Measurements from ENCODE around the gene APMAP.
A peak's percentile ranks its signal among the peaks of the same experiment; 100 is the strongest.

APMAP gene, protein sequence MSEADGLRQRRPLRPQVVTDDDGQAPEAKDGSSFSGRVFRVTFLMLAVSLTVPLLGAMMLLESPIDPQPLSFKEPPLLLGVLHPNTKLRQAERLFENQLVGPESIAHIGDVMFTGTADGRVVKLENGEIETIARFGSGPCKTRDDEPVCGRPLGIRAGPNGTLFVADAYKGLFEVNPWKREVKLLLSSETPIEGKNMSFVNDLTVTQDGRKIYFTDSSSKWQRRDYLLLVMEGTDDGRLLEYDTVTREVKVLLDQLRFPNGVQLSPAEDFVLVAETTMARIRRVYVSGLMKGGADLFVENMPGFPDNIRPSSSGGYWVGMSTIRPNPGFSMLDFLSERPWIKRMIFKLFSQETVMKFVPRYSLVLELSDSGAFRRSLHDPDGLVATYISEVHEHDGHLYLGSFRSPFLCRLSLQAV

DNA sequence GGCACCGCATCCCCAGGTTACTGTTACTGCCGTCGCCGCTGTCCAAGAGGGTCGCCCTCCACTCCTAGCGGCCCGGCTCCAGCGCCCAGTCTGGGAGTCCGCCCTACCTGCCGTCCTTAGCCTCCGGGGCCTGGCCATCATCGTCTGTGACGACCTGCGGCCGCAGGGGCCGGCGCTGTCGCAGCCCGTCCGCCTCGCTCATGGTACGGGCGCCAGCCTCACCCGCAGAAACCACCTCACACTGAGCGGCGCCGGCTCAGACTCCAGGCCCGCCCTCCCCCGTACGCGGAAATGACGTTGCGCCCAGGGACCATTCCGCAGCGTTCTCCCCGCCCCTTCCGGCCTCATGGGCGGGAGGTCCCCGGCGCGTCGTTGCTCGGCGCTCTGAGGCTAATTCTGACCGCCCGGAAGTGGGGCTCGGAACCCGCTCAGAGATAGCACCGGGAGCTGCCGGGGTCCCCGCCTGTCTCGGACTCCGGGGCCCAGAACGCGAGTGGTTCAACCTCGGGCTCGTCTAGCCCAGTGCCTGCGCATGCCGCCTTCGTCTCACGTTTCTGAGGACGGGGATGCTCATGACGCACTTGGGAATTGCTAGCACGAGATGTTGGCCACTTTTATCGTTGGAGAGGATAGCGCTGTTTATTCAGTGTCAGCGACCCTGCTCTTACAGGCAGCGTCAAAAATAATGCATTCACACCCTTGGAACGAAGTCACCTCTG is at the start of gene APMAP:
Gene APMAP (minus strand): TSS at position 265 of the 719 bp plus-strand sequence. CDS start 63 bp downstream, at position 202.
- peak; percentile 94 for DNase-seq

DNA sequence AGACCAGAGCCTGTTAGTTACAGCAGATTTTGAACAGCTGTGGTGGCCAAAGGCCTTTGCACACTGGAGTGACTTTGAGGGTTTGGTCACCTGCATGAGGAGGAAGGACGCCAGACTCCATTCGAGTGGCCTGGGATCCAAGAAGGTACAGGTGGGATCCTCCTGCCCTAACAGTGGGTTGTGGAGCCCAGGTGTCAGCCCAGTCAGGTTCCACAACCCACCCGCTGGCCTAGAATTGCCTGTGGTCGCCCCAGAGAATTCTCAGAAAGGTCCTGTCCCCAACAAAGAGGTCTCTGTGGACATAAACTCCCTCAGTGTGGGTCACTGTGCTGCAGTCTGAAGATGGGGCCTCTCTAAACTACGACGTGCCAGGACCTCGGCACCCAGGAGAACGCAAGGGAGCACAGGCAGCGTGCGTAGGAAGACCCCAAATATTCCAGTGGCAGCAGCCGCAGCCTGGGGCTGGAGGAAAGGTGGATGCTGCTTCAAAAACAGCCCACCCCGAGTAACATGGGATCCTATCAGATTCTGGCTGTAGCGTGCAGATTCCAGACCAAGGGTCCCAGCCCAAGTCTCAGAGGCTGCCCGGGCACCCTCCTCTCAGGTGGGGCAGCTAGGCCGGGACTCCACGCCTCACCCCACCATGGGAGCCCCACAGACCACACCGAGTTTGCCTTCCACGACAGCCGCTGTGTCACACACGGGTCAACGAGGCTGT is 49.4 kb upstream of the APMAP start:
- no peak for DNase-seq

DNA sequence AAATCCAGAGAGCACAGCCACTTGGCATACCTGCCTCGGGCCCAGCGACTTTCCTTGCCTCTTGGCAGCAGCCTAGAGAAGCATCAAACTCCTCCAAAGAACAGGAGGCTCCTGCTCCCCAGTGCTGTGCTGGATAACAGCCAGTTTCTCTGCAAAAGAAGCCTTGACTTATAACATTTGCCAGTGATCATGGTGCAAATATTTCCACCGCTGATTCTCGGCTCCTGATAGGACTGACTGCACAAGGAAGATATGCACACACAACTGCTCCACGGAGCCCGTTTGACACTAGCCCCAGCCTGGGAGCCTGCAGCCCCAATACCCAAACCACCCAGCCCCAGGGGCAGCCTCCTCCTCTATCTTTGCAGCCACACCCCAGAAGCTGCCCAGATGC is 47.9 kb upstream of the APMAP start:
- no peak for DNase-seq

DNA sequence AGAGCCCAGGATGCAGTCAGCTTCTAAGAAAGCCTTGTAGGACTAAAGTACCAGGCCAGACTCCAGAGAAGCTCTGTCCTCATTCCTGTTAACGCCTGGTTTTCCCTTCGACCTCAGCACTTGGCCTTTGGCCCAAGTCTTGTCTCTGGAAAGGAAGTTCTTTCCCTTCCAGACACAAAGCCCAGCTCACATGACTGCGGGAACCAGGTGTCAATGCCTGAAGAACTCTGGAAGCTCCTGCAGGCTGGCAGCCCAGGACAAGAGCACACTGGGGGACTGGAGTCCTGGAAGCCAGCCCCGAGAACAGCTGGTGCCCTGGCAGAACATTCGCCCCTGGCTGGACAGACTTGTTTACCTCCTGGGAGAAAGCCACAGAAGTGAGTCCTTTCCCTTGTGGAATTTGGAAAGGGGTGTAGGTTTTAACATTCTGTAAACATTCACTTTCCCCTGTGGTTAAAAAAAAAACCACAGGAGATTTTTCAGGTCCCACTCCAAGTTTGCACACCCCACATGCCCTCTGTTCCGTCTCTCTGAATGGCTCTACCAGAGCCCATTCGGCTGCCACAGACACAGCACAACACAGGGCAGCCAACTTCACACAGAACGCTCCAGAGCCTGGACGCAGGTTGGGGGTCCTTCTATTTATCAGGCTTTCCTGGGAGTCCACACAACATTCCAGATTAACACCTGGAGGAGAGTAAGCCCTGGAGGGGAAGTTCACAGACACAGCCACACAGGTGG is 47.3 kb upstream of the APMAP start:
- DNase-seq: no peak

DNA sequence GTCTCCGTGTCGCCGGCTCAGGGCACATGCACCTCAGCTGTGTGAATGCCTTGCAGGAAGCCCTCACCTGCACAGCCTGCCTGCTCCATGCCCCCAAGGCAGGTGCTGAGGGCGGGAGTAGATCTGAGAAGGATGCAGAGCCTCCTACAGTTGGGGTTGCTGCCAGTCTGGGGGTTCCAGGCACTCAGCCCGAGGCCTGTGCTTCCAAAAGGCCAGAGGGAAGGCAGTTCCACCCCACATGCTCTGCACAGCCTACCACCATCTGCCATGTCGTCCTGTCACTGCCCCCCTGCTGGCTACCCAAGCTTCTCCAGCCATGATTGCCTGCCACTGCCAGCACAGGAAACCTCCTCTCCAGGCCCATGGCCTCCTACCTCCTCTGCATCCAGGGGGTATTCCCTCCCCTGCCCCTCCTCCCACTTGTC is 46.1 kb upstream of the APMAP start:
- DNase-seq: no peak

DNA sequence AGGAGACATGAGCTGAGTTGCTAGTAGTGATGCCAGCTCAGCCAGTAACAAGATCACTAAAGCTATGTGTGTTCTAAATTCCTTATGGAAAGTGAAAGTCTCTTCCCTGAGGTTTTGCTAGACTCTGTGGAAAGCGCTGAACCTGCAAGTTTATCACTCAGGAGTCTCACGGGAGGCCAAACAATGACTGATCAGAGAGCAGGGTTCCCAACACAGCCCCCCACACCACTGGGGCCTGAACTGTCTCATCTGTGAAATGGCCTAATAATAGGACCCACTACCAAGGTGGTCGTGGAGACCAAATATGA is 45.5 kb upstream of the APMAP start:
- DNase-seq: no peak

DNA sequence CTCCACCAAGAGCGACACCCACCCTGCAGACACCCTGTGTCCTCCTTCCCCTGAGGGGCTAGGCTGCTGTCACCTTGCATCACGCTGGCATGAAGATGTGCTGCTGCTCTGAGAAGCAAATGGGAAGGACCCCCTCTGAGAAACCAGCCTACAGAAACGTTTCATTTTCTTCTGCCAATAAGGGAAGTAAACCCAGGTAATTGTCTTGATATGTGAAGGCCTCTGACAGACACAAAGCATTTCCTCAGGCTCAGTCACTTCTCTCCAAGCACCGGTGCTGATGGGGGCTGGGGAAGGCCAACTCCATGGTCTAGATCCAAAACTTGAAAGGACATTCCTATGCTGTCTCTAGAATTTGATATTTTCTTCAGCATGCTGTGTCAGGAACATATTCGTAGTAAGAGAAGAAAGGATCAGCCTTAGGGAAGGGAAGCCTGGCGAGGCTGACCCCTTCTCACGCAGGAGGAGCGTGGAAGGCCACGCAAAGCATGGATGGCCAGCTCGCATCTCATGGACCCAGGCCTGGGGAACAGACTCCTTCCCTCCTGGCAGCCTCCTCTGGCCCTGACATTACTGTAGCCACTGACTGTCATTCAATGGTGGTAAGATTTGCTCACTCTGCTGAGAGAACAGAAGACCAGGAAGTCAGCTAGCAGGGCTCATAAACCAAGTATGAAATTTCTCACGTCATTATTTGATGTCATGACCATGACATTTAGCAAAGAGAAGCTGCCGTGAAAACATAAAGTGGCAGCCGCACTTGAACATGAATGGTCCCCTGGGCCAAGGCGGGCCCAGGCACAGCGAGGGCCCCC is 44.9 kb upstream of the APMAP start:
- DNase-seq: no peak

DNA sequence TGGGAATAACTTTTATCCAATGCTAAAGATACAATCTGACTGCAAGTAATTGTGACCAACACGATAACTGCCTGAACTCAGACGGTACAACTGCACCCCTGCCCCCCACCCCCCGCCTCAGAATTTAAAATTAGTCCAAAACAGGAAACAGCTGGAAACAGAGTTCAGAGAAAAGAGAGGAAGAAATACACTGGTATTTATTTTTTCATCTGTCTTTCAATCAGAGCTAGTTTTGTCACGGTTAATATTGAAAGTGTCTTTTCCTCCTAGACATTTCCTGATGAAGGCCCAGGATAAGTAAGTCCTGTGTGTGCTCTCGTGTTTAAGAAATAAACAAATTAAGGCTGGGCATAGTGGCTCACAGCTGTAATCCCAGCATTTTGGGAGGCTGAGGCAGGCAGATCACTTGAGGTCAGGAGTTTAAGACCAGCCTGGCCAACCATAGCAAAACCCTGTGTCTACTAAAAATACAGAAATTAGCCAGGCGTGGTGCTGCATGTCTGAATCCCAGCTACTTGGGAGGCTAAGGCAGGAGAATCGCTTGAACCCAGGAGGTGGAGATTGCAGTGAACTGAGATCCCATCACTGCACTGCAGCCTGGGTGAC is 43.9 kb upstream of the APMAP start:
- DNase-seq: no peak

DNA sequence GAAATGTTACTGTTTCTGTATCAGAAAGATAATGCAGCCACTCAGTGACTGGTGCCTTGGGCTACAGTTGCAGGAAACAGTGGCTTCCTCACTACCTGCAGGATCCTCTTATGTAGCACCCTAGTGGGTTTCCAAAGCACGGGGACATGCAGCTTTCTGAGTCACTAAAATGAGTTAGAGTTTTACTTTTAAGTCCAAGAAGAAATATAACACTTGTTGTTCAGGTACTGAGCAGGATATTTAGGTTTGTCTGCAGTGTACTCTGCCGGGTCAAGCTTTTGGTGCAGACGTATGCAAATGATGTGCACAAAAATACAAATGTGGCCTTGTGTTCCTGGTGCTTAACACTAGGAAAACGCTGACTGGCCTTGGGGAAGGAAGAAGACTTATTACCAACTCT is 43.4 kb upstream of the APMAP start:
- DNase-seq: no peak

DNA sequence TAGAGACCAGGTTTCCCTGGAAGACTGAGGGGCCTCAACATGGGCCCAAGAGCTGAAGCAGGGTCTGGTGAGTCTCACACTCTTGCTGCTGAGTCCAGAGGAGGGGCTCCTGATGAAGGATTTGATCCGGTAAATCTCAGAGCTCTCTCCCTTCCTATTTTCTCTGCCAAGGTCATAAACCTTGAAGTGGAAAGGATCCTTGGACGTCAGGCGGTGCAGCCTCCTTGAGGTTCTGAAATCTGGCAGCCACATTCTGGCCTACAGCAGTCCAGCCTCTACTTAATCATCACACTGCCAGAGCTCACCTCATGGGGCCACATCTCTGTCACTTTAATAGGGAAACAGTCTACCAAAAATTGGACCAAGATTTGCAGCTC is 41.4 kb upstream of the APMAP start:
- DNase-seq: no peak

DNA sequence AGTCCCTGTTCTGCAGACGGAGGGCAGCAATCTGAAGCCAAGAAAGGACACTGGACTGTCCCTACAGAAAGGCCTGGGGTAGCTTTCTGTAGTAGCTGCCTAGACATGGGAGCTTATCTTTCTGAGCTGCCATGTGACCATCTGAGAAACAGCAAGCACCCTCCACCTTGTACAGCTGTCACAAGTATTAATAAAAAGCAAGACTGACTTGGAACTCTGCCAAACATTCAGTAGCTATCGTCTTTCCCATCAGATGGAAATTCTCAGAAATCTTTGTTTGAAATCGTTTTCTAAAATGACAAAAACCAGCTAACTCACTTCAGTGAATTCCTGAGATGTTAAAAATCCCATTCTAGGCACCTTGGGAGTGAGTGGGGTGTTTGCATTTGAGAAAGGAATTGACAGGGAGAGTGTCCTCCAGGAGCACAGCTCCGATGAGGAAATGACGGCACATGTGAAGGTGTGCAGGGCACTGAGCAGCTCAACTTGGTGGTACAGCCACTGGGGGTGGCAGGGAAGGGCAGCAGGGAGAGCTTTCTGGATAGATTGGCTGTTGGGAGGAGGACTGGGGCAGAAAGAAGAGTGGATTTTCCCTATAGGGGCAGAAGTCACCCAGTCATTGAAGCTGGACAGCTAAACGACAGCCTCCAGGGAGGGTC is 40.8 kb upstream of the APMAP start:
- DNase-seq: no peak

DNA sequence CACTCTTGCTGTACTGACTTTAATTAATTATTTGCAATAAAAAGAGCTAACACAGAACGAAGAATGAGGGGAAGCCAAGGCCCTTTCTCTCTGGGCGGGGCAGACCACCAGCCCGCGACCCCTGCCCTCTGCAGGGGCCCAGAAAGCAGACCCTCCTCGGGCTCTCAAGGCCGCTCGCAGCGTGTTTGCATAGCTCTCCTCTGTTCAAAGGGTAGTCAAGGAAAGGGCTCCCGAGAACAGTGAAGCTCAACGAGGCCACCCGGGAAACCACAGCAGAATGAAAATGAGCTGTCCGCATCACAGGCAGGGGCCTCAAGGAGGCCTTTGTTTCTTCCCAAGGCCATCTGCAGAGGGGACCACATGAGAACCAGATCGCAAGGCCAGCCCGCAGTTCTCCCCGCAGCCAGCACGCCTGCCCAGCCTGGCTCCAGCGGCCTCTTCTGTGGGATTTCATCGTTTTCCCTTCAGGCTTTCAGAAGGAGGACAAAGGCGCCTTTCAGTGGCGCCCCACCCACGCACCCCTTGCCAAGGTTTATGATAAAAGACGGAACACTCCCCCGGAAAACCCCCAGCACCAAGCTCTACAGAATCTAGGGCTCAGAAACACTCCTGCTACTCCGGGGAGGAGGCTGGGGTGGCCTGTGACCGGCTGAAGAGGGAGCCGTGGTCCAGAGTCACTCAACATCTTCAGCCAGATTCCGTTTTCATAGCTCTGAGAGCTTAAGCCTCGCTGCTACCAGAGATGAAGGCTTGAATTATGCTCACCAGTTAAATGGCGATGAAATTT is 40.1 kb upstream of the APMAP start:
- DNase-seq: no peak

DNA sequence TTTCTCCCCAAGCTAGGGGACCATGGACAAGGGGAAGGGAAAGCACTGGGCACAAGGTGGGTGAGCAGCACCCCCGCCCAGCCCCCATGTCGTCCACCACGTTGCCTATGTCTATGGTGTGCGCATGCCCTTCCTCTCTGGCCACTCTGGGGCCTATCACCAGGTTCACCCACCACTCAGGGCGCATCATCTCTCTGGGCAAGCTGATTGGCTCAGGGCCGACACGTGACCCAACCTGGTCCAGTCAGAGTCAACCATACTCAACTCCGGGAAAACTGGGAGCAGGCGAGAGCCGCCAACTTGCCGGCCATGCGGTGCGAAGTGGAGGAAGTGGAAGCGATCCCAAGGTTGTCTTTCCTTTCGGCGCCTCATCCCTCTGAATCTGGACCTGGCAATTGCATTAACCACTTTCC is 39.5 kb upstream of the APMAP start:
- DNase-seq: no peak

DNA sequence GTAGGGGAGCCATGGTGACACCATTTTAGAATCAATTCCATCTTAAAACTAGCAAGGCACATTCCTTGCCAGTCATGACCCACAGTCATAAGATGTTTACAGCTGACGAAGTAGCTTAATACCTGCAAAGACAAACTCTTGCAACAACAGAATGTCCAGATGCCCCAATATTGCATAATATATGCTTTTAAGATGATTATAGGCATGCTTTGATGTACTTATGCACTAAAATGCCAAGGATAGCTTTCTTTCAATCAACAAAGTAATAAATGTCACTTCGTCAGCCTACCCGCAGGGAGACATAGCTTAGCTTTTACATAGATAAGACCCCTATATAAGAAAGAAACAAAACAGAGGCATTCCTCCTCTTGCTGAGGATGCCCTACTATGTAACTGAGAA is 38.7 kb upstream of the APMAP start:
- no peak for DNase-seq

DNA sequence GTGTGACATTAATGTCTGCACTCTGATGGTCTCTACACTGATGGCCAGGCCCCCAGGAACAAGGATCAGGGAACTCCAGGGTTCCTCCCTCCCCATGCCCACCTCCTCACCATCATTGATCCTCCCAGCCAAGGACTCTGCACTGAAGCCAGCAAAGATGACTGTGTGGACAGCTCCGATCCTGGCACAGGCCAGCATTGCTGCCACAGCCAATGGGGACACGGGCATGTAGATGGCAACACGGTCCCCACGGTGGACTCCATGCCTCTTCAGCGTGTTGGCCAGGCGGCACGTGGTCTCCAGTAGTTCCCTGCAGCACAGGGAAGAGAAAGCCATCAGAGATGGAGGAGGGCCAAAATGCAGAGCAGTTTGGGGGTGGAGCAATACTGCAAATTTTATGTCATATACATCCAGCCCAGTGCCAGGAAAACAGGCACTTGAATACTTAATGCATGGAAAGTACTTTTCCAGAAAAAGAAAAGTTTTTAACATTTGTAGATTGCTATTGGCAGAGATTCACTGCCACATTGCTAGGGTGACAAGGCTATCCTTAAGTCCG is 38.2 kb upstream of the APMAP start:
- no peak for DNase-seq

DNA sequence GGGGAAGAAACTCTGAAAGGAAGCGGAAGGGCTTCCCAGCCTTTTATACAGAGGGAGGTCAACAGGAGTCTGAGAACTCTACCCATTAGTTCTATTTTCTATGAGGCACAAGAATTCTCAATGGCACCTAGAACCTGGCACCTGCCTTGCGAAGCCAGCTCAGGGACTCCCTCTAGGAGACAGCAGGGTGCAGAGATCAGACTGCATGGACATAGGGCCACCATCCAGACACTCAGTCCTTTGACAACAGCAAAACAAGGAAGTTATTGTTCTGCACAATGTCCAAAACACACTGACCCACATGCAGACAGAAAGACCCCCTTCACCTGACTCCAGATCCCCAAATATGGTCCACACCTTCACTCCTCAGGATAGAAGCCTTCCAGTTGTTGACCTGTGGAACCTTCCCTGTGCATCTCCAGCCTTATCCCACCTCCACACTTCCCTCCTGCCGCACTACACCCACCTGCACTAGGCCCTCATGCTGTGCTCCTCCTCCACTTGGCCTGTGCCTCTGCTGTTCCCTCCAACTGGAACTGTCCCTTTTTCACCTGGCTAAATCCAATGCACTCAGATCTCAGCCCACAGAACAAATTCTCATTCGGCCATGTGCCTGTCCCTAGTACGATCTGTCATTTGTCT is 37.6 kb upstream of the APMAP start:
- DNase-seq: no peak

DNA sequence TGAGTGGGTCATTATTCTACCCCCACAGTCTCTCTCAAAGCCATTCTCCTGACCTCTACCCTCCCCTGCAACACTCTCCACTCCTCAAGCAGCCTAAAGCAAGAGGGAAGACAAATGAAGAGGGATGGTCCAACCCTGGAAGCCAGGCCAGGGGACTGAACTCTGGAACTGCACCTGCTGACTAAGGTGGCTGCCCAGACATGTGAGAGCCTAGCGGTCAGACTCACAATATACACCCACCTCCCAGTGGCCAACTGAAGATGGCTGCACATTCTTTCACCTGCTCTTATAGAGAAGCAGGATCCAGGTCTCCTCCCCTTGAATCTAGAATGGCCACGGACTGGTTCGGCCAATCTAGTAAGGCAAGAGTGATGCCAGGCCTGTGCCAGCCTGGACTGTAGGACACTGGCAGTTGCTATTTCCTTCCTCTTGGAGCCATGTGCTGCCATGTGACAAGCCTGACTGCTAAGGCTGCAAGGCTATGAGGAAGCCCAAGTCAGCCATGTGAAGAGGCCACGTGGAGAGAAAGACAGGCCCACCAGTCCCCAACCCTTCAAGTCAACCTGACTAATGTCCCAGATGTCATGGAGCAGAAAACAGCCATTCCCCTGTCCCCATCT is 33.5 kb upstream of the APMAP start:
- no peak for DNase-seq

DNA sequence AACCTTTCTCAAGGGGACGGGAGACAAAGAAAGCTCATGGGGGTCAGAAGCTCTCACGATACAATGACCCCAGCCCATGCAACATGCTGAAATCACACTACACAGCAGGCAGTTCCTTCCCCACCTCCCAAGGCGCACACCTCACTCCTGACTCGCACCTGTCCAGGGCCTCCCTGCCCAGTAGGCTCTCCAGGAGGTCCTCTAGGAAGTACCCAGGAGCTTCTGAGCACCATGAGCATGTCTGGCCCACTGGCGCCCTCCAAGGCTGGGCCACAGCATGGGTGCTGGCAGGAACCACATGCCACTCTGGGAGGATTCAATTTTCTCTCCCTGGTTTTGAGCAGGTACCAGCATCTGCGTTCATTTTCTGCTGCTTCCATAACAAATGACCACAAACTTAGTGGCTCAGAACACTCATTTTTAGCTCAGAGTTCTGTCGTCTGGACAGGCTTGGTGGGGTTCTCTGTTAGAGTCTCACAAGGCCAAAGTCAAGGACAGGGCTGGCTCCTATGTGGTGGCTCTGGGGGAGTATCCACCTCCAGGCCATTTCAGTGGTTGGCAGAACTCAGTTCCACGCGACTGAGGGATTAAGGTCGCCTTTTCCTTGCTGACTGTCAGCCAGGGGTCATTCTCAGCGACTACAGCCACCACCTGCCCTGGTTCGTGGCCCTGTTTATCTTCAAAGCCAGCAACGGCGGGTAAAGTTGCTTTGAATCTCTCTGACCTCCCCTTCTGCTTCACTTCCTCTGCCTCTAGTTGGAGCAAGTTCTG is 32.7 kb upstream of the APMAP start:
- DNase-seq: no peak
